Epithelial cell of proximal tubule (primary cell): Measurements from ENCODE around the gene NR6A1. TPM values are rescaled to one million over a fixed set of nuclear protein-coding genes. Genes with fewer than 3 reads are reported as not detected.

ENCODE experiments used
- DNase-seq: peaks from one replicate; pipeline ENCODE4 v3.0.0-alpha.2; 2011; ENCODE audit warnings: low read depth
- H3K4me3 ChIP-seq: 2 replicates; pipeline ENCODE4 v1.5.1; 2011; ENCODE audit warnings: low read depth, mild to moderate bottlenecking, low read length
- total RNA-seq: library from RNA; depleted of rRNA; stranded (reverse); fragments of >200 nt; gene quantifications from 2 replicates; pipeline ENCODE4 v1.2.3, GENCODE V29; 2015
- TF ChIP-seq, protein P1 (sequence below): conservative IDR thresholded peaks from 2 replicates; pipeline ENCODE4 v1.5.1; 2012; ENCODE audit warnings: low read depth, mild to moderate bottlenecking, low read length

The NR6A1 gene
- total RNA-seq, 1 donor from 2014 or later = 2.0 TPM

DNA sequence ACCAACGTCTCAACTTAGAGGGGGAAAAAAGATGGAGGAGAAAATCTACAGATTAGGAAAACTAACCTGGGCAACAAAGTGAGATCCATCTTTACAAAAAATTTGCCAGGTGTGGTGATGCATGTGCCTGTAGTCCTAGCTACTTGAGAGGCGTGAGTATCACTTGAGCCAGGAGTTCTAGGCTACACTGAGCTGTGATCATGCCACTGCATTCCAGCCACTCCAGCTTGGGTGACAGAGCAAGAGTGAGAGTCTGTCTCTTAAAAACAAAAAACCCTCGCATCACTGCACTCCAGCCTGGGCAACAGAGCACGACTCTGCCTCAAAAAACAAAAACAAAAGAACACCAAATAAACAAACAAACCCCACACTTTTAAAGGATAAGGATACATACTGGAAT is 165.9 kb downstream of the NR6A1 start:
- no peak for DNase-seq
- no peak overlapping the region for H3K4me3 ChIP-seq

DNA sequence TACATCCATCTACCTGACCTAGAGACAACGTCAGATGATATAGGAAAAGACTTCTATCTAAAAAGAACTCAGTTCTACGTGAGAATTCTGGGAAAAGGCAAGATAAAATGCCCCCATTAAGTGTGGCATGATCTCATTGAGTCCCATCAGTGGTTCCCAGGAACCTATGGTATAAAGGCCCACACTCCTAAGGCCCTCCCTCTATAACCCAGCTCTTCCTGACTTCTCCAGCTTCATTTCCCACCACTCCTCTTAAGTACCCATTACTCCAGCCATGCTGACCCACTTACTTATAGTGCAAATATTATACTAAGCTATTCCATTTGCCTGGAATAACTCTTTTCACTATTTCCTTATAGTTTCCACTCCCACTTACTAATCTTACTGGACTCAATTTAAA is 168.5 kb downstream of the NR6A1 start:
- TF ChIP-seq, protein P1, sequence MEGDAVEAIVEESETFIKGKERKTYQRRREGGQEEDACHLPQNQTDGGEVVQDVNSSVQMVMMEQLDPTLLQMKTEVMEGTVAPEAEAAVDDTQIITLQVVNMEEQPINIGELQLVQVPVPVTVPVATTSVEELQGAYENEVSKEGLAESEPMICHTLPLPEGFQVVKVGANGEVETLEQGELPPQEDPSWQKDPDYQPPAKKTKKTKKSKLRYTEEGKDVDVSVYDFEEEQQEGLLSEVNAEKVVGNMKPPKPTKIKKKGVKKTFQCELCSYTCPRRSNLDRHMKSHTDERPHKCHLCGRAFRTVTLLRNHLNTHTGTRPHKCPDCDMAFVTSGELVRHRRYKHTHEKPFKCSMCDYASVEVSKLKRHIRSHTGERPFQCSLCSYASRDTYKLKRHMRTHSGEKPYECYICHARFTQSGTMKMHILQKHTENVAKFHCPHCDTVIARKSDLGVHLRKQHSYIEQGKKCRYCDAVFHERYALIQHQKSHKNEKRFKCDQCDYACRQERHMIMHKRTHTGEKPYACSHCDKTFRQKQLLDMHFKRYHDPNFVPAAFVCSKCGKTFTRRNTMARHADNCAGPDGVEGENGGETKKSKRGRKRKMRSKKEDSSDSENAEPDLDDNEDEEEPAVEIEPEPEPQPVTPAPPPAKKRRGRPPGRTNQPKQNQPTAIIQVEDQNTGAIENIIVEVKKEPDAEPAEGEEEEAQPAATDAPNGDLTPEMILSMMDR = no peak
- no peak overlapping the region for H3K4me3 ChIP-seq
- no peak for DNase-seq

More for the DNA sequence above, 165.9 kb downstream of the NR6A1 start:
- TF ChIP-seq, protein P1 = no peak

DNA sequence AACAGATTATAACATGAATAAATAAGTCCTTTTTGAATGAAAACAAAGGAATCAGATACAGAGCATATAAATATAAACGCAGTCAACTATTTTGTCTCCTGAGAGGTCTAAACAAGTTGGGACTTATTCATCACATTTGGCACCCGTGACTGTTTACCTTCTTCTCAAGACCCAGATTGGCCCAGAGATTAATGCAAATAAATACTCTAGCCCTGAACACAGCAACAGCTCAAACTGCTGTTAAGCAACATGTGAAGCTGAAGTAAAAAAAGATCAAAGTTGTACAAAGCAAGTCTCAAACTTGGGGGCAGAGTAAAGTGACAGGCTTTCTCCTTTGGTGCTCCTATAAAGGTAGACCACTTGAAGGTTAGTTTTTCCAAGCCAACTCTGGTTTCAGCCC is 168.9 kb downstream of the NR6A1 start:
- no peak overlapping the region for H3K4me3 ChIP-seq
- DNase-seq = no peak
- TF ChIP-seq, protein P1 = no peak

DNA sequence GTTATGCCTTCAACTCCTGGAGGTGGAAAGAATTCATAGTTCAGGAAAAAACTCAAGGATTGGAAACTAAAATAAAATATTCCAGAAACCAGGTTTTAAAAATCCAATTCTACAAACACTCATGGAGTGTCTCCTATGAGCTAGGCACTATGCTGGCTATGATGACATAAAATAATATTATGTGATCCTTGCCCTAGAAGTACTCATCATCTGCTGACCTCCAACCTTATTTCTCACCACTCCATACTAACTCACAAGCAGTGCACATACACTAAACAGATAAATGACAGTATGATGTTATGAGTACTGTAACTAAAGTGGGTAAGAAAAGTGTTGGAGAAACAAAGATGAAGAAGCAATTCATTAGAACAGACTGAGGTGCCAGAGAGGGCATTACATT is 170.7 kb downstream of the NR6A1 start:
- no peak for DNase-seq
- TF ChIP-seq, protein P1 = no peak
- no peak overlapping the region for H3K4me3 ChIP-seq

DNA sequence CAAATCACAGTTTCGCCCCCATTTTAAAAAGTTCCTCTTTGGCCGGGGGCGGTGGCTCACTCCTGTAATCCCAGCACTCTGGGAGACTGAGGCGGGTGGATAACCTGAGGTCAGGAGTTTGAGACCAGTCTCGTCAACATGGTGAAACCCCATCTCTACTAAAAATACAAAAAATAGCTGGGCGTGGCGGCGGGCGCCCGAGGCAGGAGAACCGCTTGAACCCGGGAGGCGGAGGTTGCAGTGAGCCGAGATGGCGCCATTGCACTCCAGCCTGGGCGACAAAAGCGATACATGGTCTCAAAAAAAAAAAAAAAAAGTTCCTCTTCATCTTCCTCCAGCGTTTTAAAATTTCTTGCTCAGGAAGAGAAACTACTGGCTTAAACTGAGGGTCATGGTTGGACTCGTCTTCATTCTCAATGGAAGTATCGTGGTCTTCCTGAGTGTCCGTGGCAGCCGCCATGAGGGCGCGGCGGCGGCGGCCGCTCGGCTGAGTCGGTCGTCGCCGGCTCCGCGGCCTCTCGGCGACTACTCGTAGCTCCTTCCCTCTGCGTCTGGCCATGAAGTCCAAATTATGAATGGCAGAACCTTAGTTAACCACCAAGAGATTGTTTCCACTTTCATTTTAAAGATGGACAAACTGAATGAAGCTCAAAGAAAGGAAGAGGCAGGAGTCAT is 171.9 kb downstream of the NR6A1 start:
- H3K4me3 ChIP-seq = no peak overlapping the region
- TF ChIP-seq, protein P1 = no peak
- DNase-seq = no peak

DNA sequence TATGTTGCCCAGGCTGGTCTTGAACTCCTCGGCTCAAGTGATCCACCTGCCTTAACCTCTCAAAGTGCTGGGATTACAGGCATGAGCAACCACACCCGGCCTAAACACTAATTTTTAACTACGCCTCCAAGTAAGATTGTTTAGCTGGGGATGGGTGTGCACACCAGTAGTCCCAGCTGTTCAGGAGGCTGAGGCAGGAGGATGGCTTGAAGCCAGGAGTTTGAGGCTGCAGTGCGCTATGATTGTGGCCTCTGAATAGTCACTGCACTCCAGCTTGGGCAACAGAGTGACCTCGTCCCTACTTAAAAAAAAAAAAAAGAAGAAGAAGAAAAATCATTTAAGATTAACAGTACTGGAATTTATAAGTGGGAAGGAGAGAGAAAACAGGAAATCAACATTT is 173.1 kb downstream of the NR6A1 start:
- TF ChIP-seq, protein P1 = no peak

DNA sequence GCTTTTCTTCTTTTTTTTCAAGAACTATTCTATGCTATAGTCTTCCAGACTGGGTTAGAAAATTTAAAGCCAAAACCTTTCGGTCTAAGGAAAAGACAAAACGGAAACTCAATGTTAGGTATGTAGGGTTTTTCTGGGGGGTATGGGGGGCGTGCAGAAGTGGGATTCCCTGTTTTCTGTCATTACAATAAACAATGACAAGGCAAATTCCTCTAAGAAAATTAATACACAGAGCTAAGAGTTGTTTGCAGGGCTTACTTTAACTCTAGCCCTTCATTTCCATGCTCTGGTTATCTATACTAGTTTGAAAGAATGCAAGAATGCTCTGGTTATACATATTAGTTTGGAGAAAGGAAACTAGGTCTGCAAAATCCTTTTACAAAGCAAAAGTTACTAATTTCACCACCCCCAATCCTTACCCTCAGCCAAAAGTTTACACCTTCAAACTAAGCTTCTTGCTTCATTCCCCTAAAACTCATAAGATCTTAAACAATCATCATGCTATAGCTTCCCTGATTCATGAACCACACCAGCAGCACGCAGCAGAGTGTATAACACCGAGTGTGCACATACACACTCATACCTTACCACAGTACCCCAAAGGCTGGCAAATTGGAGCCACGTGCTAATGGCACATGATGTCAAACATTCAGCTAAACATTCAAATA is 174.8 kb downstream of the NR6A1 start:
- TF ChIP-seq, protein P1 = no peak
- no peak overlapping the region for H3K4me3 ChIP-seq
- no peak for DNase-seq

More for the DNA sequence above, 173.1 kb downstream of the NR6A1 start:
- no peak for DNase-seq
- H3K4me3 ChIP-seq = no peak overlapping the region
